ENCODE data around the gene CLMN. TPM values are rescaled to one million over a fixed set of nuclear protein-coding genes. Genes with fewer than 3 reads are reported as not detected.

The CLMN gene
- total RNA-seq, 1 donor from 2014 or later = 7.7 TPM

DNA sequence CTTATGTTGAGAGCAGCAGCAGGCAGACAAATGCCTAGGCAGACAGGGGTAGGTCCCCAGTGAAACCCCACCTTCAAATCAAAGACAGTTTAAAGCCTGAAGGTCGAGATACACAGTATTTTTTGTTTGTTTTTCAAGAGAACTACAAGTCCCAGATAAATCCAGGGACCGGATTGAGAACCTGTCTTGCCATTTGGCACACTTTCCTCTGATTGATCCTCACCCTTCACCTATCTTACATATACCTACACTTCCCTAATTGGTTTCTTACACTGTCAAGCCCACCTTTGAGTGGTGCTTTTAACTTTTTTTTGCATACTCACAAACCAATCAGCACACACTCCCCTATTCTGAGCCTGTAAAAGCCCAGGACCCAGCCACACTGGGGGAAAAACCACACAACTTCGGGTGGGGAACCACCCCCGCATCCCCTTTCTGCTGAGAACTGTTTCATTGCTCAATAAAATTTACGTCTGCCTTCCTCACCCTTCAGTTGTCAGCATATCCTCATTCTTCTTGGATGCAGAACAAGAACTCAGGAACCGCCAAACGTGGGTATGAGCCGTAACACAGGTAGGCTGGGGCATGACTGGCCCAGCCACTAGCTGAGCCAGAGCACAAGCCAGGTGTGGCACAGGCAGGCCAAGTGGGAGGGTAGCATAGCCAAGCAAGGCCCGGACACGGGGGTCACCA, 173.5 kb downstream of the CLMN start:
- DNase-seq (ENCODE audit: low read depth, low spot score) = no peak
- peaks cover 22% of the 10 kb centered on the region for H3K4me1 Mint-ChIP-seq
- H3K36me3 Mint-ChIP-seq (ENCODE audit: low read depth) = peaks cover 21% of the 10 kb centered on the region
- H3K27me3 Mint-ChIP-seq (ENCODE audit: low read depth) = no peaks in the 10 kb centered on the region
- no peak overlapping the region for H3K4me3 Mint-ChIP-seq
- peaks cover 8% of the 10 kb centered on the region for H3K9me3 Mint-ChIP-seq
- H3K27ac Mint-ChIP-seq (ENCODE audit: unreplicated experiment) = no peak overlapping the region
- TF ChIP-seq, protein P1, sequence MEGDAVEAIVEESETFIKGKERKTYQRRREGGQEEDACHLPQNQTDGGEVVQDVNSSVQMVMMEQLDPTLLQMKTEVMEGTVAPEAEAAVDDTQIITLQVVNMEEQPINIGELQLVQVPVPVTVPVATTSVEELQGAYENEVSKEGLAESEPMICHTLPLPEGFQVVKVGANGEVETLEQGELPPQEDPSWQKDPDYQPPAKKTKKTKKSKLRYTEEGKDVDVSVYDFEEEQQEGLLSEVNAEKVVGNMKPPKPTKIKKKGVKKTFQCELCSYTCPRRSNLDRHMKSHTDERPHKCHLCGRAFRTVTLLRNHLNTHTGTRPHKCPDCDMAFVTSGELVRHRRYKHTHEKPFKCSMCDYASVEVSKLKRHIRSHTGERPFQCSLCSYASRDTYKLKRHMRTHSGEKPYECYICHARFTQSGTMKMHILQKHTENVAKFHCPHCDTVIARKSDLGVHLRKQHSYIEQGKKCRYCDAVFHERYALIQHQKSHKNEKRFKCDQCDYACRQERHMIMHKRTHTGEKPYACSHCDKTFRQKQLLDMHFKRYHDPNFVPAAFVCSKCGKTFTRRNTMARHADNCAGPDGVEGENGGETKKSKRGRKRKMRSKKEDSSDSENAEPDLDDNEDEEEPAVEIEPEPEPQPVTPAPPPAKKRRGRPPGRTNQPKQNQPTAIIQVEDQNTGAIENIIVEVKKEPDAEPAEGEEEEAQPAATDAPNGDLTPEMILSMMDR (conservative IDR thresholded peaks at IDR 0.05) = no peak

DNA sequence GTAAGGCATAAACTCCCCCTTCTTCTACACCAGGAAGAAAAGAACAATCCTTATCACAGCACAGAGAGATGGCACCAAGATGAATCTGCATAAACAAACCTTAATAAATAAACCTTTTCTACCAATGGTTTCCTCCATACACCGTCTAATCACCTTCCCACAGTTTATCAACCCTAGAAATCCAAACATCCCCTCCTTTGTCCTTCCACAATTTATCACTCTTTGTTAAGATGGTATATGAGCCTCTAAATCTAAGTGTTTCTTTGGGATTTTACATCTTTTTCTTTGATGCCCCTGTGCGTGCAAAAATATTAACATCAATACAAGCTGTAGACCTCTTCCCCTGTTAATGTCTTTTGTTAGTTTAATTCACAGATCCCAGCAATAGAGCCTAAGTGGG, 174.9 kb downstream of the CLMN start:
- Mint-ChIP-seq H3K4me3 (no peak overlapping the region), H3K36me3 (ENCODE audit: low read depth) (peaks cover 21% of the 10 kb centered on the region), H3K27me3 (ENCODE audit: low read depth) (no peaks in the 10 kb centered on the region), H3K27ac (ENCODE audit: unreplicated experiment) (no peak overlapping the region), H3K9me3 (peaks cover 8% of the 10 kb centered on the region), H3K4me1 (peaks cover 28% of the 10 kb centered on the region)
- no peak for DNase-seq (ENCODE audit: low read depth, low spot score)
- TF ChIP-seq, protein P1 (conservative IDR thresholded peaks at IDR 0.05) = no peak

DNA sequence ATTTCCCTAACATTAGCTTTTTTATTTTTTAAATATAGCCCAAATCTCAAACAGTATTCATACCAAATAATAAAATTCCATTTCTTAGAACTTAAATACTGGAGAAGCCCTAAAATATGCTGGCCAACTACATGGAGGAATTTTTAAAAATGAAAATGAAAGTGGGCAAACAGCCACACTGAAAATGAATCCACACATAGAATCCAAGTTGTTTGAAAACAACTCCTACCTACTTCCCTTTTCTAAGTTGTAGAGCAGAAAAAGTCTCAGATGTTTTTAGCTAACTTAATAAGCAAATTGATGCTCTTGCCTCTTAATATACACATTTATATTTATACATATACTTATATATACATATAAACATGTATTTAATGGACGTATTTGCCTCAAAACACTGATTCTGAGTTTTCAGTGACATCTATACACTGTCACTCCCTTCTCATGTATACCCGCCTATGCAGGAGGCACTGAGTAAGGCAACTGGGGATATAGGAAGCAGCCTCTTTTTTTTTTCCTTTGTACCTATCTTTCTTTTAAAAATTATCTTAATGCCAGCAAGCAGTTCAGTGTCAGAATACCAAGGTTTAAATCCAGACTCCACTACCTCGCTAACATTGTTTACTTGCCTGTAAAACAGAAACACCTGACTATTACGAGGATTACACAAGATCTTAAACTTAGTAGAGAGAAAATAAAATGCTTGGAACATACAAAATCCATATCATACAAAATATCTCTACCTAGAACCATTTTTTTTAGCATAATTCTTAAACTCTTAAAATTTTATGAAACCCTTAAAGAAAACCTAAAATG, 175.7 kb downstream of the CLMN start:
- H3K4me1 Mint-ChIP-seq = peaks cover 33% of the 10 kb centered on the region
- peaks cover 8% of the 10 kb centered on the region for H3K9me3 Mint-ChIP-seq
- H3K4me3 Mint-ChIP-seq = no peak overlapping the region
- DNase-seq (ENCODE audit: low read depth, low spot score) = no peak
- H3K27ac Mint-ChIP-seq (ENCODE audit: unreplicated experiment) = no peak overlapping the region
- TF ChIP-seq, protein P1 (conservative IDR thresholded peaks at IDR 0.05) = no peak
- peaks cover 21% of the 10 kb centered on the region for H3K36me3 Mint-ChIP-seq (ENCODE audit: low read depth)
- no peaks in the 10 kb centered on the region for H3K27me3 Mint-ChIP-seq (ENCODE audit: low read depth)

DNA sequence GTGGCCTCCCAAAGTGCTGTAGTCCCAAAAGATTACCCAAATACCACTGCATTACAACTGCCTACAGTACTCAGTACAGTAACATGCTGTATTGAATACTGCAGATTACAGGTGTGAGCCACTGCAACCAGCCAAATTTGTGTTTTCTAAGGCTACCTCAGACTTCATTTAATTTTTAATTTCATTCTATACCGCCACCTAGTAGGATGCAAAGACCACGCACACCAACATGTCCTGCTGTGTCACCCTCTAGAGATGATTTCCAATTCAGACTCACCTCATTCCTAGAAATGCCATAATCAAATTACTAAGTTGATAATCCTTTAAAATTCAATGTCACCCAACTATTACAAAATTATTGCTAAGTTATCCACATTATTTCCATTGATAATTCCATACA, 177.5 kb downstream of the CLMN start:
- TF ChIP-seq, protein P1 (conservative IDR thresholded peaks at IDR 0.05) = no peak
- peaks cover 21% of the 10 kb centered on the region for H3K36me3 Mint-ChIP-seq (ENCODE audit: low read depth)
- DNase-seq (ENCODE audit: low read depth, low spot score) = no peak
- peaks cover 8% of the 10 kb centered on the region for H3K9me3 Mint-ChIP-seq
- no peaks in the 10 kb centered on the region for H3K27me3 Mint-ChIP-seq (ENCODE audit: low read depth)
- H3K27ac Mint-ChIP-seq (ENCODE audit: unreplicated experiment) = no peak overlapping the region
- no peak overlapping the region for H3K4me3 Mint-ChIP-seq
- peaks cover 41% of the 10 kb centered on the region for H3K4me1 Mint-ChIP-seq

DNA sequence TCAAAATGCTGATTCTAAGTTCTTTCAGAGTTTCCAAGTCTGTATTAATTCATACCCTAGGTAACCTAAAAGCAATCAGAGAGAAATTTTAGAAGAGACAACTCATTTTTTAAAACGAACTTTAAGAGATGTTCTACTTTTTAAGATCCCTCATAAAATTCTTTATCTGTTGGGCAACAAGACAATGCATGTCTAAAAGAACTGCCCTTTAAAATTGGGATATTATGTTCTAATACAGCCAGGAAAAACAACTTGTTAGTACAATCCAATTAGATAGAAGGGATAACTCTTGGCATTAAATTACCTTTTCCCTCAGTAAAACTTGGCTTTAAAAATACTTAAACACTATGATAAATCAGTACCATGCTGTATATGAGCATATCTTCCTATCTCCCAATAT, 178.0 kb downstream of the CLMN start:
- Mint-ChIP-seq H3K27ac (ENCODE audit: unreplicated experiment) (no peak overlapping the region), H3K4me1 (peaks cover 43% of the 10 kb centered on the region), H3K27me3 (ENCODE audit: low read depth) (no peaks in the 10 kb centered on the region)

More for the DNA sequence above, 178.0 kb downstream of the CLMN start:
- TF ChIP-seq, protein P1 (conservative IDR thresholded peaks at IDR 0.05) = no peak
- no peak for DNase-seq (ENCODE audit: low read depth, low spot score)
- Mint-ChIP-seq H3K4me3 (no peak overlapping the region), H3K9me3 (peaks cover 8% of the 10 kb centered on the region), H3K36me3 (ENCODE audit: low read depth) (peaks cover 20% of the 10 kb centered on the region)
